Measurements from ENCODE around the gene FAM78B.

- TF ChIP-seq EZH2 (IDR thresholded peaks at IDR 0.05; ENCODE audit: borderline replicate concordance, control insufficient read depth, low read depth, low read length): no peak
- no peak for TF ChIP-seq TARDBP (IDR thresholded peaks at IDR 0.05; ENCODE audit: borderline replicate concordance)
- no peak for TF ChIP-seq BHLHE40 (IDR thresholded peaks at IDR 0.05; ENCODE audit: borderline replicate concordance in 1 of 2, low read depth in 2 of 2, low read length in 1 of 2)
- TF ChIP-seq CTCF (IDR thresholded peaks at IDR 0.05 in 2 of 3, conservative IDR thresholded peaks at IDR 0.05 in 1 of 3; ENCODE audit: control insufficient read depth in 2 of 3, extremely low read depth in 1 of 3, insufficient read depth in 1 of 3, low read depth in 3 of 3, low read length in 3 of 3): no peak
- no peak for TF ChIP-seq E2F8 (IDR thresholded peaks at IDR 0.05; ENCODE audit: low read depth, partially characterized antibody)
- TF ChIP-seq TAF1 (IDR thresholded peaks at IDR 0.05; ENCODE audit: borderline replicate concordance, low read depth, low read length): no peak
- TF ChIP-seq EED (IDR thresholded peaks at IDR 0.05; ENCODE audit: low read depth): no peak
- no peak for TF ChIP-seq ZBTB11 (CRISPR knock-in tag; IDR thresholded peaks at IDR 0.05)
- no peak for TF ChIP-seq POLR2AphosphoS5 (IDR thresholded peaks at IDR 0.05; ENCODE audit: low read length)
- no peak for TF ChIP-seq KDM1A (IDR thresholded peaks at IDR 0.05; ENCODE audit: borderline replicate concordance)
- no peak for TF ChIP-seq REST (IDR thresholded peaks at IDR 0.05; ENCODE audit: low read depth, low read length)
- no peak for TF ChIP-seq POLR2A (IDR thresholded peaks at IDR 0.05; ENCODE audit: low read depth, low read length)
These were observed 134.0 kb downstream of the FAM78B start for GRCh38 chr1:166032572-166033371.

Measured in GM12878 (cell line).